NOMO-1 (cell line): ENCODE results near the gene SORBS2.

Experiments
- DNase-seq, 2 experiments: peaks; one replicate each; lab custom pipeline; 2025; ENCODE audit not compliant: unreplicated experiment in 2 of 2; lab: John Stamatoyannopoulos, UW

SORBS2 gene

GRCh38 chr4:185803022-185803421 lies 9.0 kb downstream of the SORBS2 start:
- DNase-seq = no peak

GRCh38 chr4:185801471-185801870 lies 10.5 kb downstream of the SORBS2 start:
- no peak for DNase-seq

GRCh38 chr4:185800266-185800945 lies 11.6 kb downstream of the SORBS2 start:
- DNase-seq = no peak

GRCh38 chr4:185799442-185799841 lies 12.6 kb downstream of the SORBS2 start:
- no peak for DNase-seq

GRCh38 chr4:185797596-185798338 lies 14.2 kb downstream of the SORBS2 start:
- DNase-seq = no peak

- DNase-seq = no peak
These were observed 15.0 kb downstream of the SORBS2 start for GRCh38 chr4:185797018-185797417.

GRCh38 chr4:185796176-185796575 lies 15.8 kb downstream of the SORBS2 start:
- DNase-seq = no peak

GRCh38 chr4:185794637-185795036 lies 17.4 kb downstream of the SORBS2 start:
- DNase-seq = no peak

- DNase-seq = no peak
These were observed 18.3 kb downstream of the SORBS2 start for GRCh38 chr4:185793716-185794115.

GRCh38 chr4:185793116-185793485 lies 18.9 kb downstream of the SORBS2 start:
- DNase-seq = no peak

- DNase-seq = no peak
These were observed 19.4 kb downstream of the SORBS2 start for GRCh38 chr4:185792384-185793115.

GRCh38 chr4:185787926-185788679 lies 23.9 kb downstream of the SORBS2 start:
- DNase-seq = no peak

- no peak for DNase-seq
These were observed 25.6 kb downstream of the SORBS2 start for GRCh38 chr4:185786422-185786821.

- DNase-seq = no peak
These were observed 28.4 kb downstream of the SORBS2 start for GRCh38 chr4:185783574-185783973.

GRCh38 chr4:185782523-185782922 lies 29.5 kb downstream of the SORBS2 start:
- no peak for DNase-seq

GRCh38 chr4:185781555-185782215 lies 30.3 kb downstream of the SORBS2 start:
- no peak for DNase-seq

GRCh38 chr4:185780472-185780871 lies 31.5 kb downstream of the SORBS2 start:
- DNase-seq = no peak

GRCh38 chr4:185779517-185779916 lies 32.5 kb downstream of the SORBS2 start:
- no peak for DNase-seq

- no peak for DNase-seq
These were observed 33.7 kb downstream of the SORBS2 start for GRCh38 chr4:185778307-185778706.

- DNase-seq = no peak
These were observed 36.0 kb downstream of the SORBS2 start for GRCh38 chr4:185775792-185776555.
